GM12865 (cell line): ENCODE data around the gene CLDN3.

Experiments
- DNase-seq: peaks from one replicate; pipeline ENCODE4 v3.0.0; 2010; ENCODE audit warnings: low read depth
- H3K4me3 ChIP-seq: 2 replicates; pipeline ENCODE4 v1.5.1; 2011; ENCODE audit warnings: mild to moderate bottlenecking, low read depth, low read length, control low read depth
- CTCF ChIP-seq: IDR thresholded peaks from 2 replicates; pipeline ENCODE4 v1.5.1; 2011; ENCODE audit warnings: low read length, control low read depth, low read depth, inconsistent platforms; ENCODE audit not compliant: insufficient read depth; ENCODE audit errors: missing control alignments

Gene CLDN3

GRCh38 chr7:73786588-73786987 is 16.5 kb upstream of the CLDN3 start:
- no peak for DNase-seq
- no peak overlapping the region for H3K4me3 ChIP-seq
- no peak for TF ChIP-seq CTCF

- TF ChIP-seq CTCF = no peak
- DNase-seq = no peak
- H3K4me3 ChIP-seq = no peak overlapping the region
Observed at GRCh38 chr7:73779517-73779916, 9.4 kb upstream of the CLDN3 start.

- H3K4me3 ChIP-seq = no peak overlapping the region
- TF ChIP-seq CTCF = no peak
- DNase-seq = no peak
Observed at GRCh38 chr7:73778801-73779389, 8.8 kb upstream of the CLDN3 start.

GRCh38 chr7:73774923-73775322 is 4.9 kb upstream of the CLDN3 start:
- TF ChIP-seq CTCF = no peak
- DNase-seq = peak; percentile 21
- no peak overlapping the region for H3K4me3 ChIP-seq

- DNase-seq = no peak
- TF ChIP-seq CTCF = no peak
- no peak overlapping the region for H3K4me3 ChIP-seq
Observed at GRCh38 chr7:73773700-73774517, 3.8 kb upstream of the CLDN3 start.

GRCh38 chr7:73770860-73771670 is 995 bp upstream of the CLDN3 start:
- TF ChIP-seq CTCF = no peak
- no peak for DNase-seq
- no peak overlapping the region for H3K4me3 ChIP-seq
